ENCODE data around the gene ROPN1.

DNA sequence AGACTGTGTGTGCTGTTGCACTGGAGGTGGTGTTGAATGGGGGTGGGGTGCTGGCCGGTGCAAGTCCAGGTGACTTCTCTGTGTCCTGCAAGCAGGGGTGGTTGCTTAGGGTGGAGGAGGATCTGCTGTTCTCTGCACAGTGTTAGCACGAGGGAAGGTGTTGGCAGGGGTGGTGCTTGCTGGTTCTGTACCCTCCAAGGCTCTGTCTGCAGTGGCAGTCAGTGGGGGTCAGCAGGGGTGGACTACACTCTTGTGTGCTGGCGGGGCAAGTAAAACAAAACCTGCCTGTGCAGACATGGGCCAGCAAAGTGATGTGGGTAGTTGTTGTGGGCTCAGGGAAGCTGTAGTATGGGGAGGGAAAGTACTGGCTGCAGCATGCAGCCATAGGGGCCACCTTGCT is 5.5 kb downstream of the ROPN1 start:
- TF ChIP-seq CTCF (IDR thresholded peaks at IDR 0.05) (no peak), POLR2AphosphoS5 (IDR thresholded peaks at IDR 0.05) (no peak)

All from upper lobe of left lung (tissue), 4 donors.